ENCODE data around the gene OR52N5. TPM values are rescaled to one million over a fixed set of nuclear protein-coding genes. Genes with fewer than 3 reads are reported as not detected.

OR52N5 gene
- polyA plus RNA-seq, 1 donor (not counting 4 experiments of a cell fraction or from before 2014, with no cell fraction given), result not detected

GRCh38 chr11:5753943-5754342 lies 29.2 kb downstream of the OR52N5 start, which contains the start of gene OR52N4:
Gene OR52N4 (plus strand): TSS chr11:5754243. CDS start chr11:5754741, 498 bp downstream.
- FAIRE-seq, result no peak
- no peak for DNase-seq (ENCODE audit: low read depth, low spot score)
- H4K20me1 ChIP-seq (ENCODE audit: control insufficient read depth, extremely low read depth, insufficient read depth, low read length), result no peaks in the 10 kb centered on the region
- H3K9me1 ChIP-seq (ENCODE audit: control insufficient read depth, extremely low read depth, insufficient read depth, low read length), result no peaks in the 10 kb centered on the region
- TF ChIP-seq EZH2 (IDR thresholded peaks at IDR 0.05; ENCODE audit: low read length), result no peak
- TF ChIP-seq, protein P1, sequence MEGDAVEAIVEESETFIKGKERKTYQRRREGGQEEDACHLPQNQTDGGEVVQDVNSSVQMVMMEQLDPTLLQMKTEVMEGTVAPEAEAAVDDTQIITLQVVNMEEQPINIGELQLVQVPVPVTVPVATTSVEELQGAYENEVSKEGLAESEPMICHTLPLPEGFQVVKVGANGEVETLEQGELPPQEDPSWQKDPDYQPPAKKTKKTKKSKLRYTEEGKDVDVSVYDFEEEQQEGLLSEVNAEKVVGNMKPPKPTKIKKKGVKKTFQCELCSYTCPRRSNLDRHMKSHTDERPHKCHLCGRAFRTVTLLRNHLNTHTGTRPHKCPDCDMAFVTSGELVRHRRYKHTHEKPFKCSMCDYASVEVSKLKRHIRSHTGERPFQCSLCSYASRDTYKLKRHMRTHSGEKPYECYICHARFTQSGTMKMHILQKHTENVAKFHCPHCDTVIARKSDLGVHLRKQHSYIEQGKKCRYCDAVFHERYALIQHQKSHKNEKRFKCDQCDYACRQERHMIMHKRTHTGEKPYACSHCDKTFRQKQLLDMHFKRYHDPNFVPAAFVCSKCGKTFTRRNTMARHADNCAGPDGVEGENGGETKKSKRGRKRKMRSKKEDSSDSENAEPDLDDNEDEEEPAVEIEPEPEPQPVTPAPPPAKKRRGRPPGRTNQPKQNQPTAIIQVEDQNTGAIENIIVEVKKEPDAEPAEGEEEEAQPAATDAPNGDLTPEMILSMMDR (optimal IDR thresholded peaks at IDR 0.05 in 1 of 3, IDR thresholded peaks at IDR 0.05 in 1 of 3, conservative IDR thresholded peaks at IDR 0.05 in 1 of 3; ENCODE audit: extremely low read depth in 1 of 3, insufficient read depth in 2 of 3, low read length in 3 of 3), result no peak
- H3K4me3 ChIP-seq (ENCODE audit: control insufficient read depth in 2 of 3, extremely low read depth in 1 of 3, insufficient read depth in 2 of 3, low read depth in 1 of 3, low read length in 3 of 3), result no peak within 1 kb of the TSS
- dilution Hi-C loops (cut with MboI; ENCODE audit: extremely low pct_ligation_motif_present, low sequenced_read_pairs), result no loop called here
- no peak within 1 kb of the TSS for H3K9ac ChIP-seq (ENCODE audit: control insufficient read depth, extremely low read depth, insufficient read depth, low read length)
- H3K36me3 ChIP-seq (ENCODE audit: control insufficient read depth in 2 of 2, extremely low read depth in 1 of 2, insufficient read depth in 2 of 2, low read length in 2 of 2), result no peaks in the 10 kb centered on the region
- no peaks in the 10 kb centered on the region for H3K27me3 ChIP-seq (ENCODE audit: control insufficient read depth, extremely low read depth, insufficient read depth, low read length)
- no peaks in the 10 kb centered on the region for H3K4me1 ChIP-seq (ENCODE audit: control insufficient read depth, extremely low read depth, insufficient read depth, low read length)
- no peaks in the 10 kb centered on the region for H3K79me2 ChIP-seq (ENCODE audit: control insufficient read depth, insufficient read depth, low read length)
- no peaks in the 10 kb centered on the region for H3K9me3 ChIP-seq (ENCODE audit: control insufficient read depth, low read depth, low read length)
- no peak within 1 kb of the TSS for H3K27ac ChIP-seq (ENCODE audit: control insufficient read depth, insufficient read depth, low read length)
- no peak within 1 kb of the TSS for H2AFZ ChIP-seq (ENCODE audit: control insufficient read depth, low read length)
- H3K4me2 ChIP-seq (ENCODE audit: control insufficient read depth, extremely low read depth, insufficient read depth, low read depth, low read length), result no peak within 1 kb of the TSS

- Histone ChIP-seq H3K4me3 (ENCODE audit: control insufficient read depth in 2 of 3, extremely low read depth in 1 of 3, insufficient read depth in 2 of 3, low read depth in 1 of 3, low read length in 3 of 3) (no peak overlapping the region), H3K27me3 (ENCODE audit: control insufficient read depth, extremely low read depth, insufficient read depth, low read length) (no peaks in the 10 kb centered on the region), H4K20me1 (ENCODE audit: control insufficient read depth, extremely low read depth, insufficient read depth, low read length) (no peaks in the 10 kb centered on the region), H3K4me1 (ENCODE audit: control insufficient read depth, extremely low read depth, insufficient read depth, low read length) (no peaks in the 10 kb centered on the region), H3K9me1 (ENCODE audit: control insufficient read depth, extremely low read depth, insufficient read depth, low read length) (no peaks in the 10 kb centered on the region), H2AFZ (ENCODE audit: control insufficient read depth, low read length) (no peak overlapping the region), H3K9me3 (ENCODE audit: control insufficient read depth, low read depth, low read length) (no peaks in the 10 kb centered on the region), H3K9ac (ENCODE audit: control insufficient read depth, extremely low read depth, insufficient read depth, low read length) (no peak overlapping the region), H3K4me2 (ENCODE audit: control insufficient read depth, extremely low read depth, insufficient read depth, low read depth, low read length) (no peak overlapping the region), H3K79me2 (ENCODE audit: control insufficient read depth, insufficient read depth, low read length) (no peaks in the 10 kb centered on the region), H3K36me3 (ENCODE audit: control insufficient read depth in 2 of 2, extremely low read depth in 1 of 2, insufficient read depth in 2 of 2, low read length in 2 of 2) (no peaks in the 10 kb centered on the region), H3K27ac (ENCODE audit: control insufficient read depth, insufficient read depth, low read length) (no peak overlapping the region)
- dilution Hi-C loops (cut with MboI; ENCODE audit: extremely low pct_ligation_motif_present, low sequenced_read_pairs), result no loop called here
- FAIRE-seq (no peak), DNase-seq (ENCODE audit: low read depth, low spot score) (no peak)
- TF ChIP-seq, protein P1 (optimal IDR thresholded peaks at IDR 0.05 in 1 of 3, IDR thresholded peaks at IDR 0.05 in 1 of 3, conservative IDR thresholded peaks at IDR 0.05 in 1 of 3; ENCODE audit: extremely low read depth in 1 of 3, insufficient read depth in 2 of 3, low read length in 3 of 3), result no peak
- no peak for TF ChIP-seq EZH2 (IDR thresholded peaks at IDR 0.05; ENCODE audit: low read length)
These were observed 33.3 kb downstream of the OR52N5 start for GRCh38 chr11:5749836-5750235.

Data from keratinocyte (primary cell).